Measurements from ENCODE around the gene ZMYM4.
"Not testable (repeated sequence)": the region's sequence is repeated elsewhere in the genome, so short reads cannot be mapped to it uniquely, and the experiment has no call there.

The ZMYM4 gene

GRCh38 chr1:35331618-35332017 is 63.1 kb downstream of the ZMYM4 start:
- not testable (repeated sequence) for DNase-seq

DNA sequence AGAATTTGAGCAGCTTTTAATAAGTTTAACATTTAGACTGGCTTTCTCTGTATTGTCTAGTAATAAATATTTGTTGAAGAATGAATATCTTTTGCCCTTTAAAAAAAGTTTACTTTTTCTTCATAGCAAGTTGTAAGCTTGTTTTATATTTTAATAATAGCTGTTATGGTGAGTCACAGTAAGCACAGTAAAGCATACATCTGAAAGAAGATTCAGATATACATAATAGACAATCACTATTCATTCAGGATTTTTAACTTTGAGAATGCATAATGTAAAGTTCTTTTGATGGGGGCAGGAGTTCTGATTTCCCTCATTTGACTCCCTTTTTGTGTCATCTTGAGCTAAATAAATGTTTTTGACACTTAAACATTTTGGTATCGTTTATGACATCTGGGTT is 66.0 kb downstream of the ZMYM4 start:
- DNase-seq, result no peak

DNA sequence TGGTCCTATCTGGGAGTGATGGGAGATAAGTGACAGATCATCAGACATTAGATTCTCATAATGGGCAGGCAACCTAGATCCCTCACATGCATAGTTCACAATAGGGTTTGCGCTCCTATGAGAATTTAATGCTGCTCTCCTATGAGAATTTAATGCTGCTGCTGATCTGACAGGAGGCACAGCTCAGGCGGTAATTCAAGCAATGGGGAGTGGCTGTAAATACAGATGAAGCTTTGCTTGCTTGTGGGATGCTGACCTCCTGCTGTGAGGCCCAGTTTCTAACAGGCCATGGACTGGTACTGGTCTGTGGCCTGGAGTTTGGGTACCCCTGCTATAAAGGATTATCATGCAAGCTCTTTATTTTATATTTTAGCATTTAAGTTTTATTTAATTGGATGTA is 72.0 kb downstream of the ZMYM4 start:
- DNase-seq, result no peak

- no peak for DNase-seq
Measured at GRCh38 chr1:35345439-35345981, 77.0 kb downstream of the ZMYM4 start.

- no peak for DNase-seq
Measured at GRCh38 chr1:35350872-35351271, 82.4 kb downstream of the ZMYM4 start.

DNA sequence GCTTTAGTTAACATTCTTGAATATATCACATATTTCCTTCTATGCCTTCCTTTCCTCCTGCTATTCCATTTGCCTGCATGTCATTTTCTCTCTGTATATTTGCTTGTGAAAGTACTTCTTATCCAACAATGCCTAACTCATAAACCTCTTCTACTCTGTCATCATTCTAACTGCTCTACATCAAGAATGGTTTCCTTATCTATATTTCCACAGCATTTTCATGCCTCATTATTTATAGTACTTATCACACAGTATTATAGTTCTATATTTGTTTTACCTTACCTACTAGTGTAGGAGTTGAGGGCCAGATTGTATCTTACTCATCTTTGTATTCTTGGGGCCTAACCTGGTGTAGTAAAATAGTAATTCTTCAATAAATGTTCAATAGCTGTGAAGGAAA is 91.5 kb downstream of the ZMYM4 start:
- DNase-seq, result no peak

DNA sequence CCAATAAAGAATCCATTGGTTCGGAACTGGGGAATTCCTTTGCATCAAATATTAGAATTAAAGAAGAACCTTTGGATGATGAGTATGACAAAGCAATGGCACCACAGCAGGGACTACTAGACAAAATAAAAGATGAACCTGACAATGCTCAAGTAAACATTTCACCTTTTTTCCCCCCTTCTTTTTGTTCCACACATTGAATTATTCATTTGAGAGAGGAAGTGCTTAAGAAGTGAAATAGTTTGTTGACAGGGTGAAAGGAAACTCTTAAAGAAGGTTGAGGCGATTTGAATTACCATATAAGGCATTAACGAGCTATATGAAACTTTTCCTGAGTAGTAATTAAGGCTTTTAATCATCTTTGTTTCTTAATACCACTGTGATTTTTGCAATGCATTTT is 93.1 kb downstream of the ZMYM4 start:
- DNase-seq, result no peak

- DNase-seq, result no peak
Measured at GRCh38 chr1:35364741-35365140, 96.2 kb downstream of the ZMYM4 start.

DNA sequence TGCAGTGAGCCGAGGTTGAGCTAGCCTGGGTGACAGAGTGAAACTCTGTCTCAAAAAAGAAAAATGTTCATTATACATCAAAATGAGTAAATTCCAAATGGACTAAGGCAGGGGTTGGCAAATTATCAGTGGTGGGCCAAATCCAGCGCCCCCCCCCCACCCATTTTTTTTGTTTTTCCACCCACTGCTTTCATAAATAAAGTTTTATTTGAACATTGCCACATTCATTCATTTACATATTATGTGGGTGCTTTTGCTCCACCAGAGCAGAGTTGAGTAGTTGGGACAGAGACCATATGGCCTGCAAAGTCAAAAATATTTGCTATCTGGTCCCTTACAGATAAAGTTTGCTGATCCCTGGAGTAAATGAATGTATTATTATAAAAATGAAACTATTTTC is 99.4 kb downstream of the ZMYM4 start:
- no peak for DNase-seq

DNA sequence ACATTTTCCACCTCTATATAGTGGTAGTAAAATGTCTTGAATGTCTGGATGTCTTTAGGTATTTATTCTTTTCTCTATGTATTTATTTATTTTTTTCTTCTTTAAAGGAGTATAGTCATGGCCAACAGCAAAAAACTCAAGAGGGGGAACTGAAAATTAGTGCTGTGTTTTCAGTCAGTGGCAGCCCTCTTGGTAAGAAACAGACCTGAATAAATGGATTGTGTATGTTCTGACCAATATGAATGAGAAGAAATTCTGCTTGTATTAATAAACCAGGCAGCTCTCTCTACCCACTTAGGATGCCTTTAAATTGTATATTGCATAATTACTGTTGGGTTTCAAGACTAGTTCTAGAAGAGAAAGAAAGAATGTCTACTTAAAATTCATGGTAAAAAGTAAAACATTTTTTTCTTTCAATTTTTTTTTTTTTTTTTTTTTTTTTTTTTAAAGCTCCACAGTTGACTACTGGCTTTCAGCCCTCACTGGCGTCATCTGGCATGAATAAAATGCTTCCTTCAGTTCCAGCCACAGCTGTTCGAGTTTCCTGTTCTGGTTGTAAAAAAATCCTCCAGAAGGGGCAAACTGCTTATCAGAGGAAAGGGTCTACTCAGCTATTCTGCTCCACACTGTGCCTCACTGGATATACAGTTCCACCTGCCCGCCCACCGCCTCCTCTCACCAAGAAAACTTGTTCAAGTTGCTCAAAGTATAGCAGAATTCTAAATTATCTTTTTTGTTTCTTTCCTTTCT is 101.6 kb downstream of the ZMYM4 start:
- peak; percentile 68 for DNase-seq

DNA sequence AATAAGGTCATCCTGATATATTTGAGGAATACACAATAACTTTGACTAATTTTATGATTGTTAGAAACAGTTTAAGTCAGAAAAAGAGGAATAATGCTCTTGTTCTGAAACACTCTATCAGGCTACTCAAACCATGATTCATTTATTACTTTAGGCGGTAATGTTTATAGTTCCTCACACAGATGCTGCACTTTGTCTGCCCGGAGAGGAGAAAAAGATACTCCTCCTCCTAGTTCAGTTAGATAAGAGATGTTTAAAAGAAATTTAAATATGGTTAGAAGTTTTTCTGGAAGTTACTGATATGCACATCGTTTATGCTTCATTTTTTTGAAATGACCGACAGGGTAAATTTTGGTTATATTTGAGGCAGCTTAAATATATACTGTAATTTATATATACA is 103.0 kb downstream of the ZMYM4 start:
- DNase-seq, result no peak

GRCh38 chr1:35377555-35377954 is 109.0 kb downstream of the ZMYM4 start:
- DNase-seq, result peak; percentile 66

DNA sequence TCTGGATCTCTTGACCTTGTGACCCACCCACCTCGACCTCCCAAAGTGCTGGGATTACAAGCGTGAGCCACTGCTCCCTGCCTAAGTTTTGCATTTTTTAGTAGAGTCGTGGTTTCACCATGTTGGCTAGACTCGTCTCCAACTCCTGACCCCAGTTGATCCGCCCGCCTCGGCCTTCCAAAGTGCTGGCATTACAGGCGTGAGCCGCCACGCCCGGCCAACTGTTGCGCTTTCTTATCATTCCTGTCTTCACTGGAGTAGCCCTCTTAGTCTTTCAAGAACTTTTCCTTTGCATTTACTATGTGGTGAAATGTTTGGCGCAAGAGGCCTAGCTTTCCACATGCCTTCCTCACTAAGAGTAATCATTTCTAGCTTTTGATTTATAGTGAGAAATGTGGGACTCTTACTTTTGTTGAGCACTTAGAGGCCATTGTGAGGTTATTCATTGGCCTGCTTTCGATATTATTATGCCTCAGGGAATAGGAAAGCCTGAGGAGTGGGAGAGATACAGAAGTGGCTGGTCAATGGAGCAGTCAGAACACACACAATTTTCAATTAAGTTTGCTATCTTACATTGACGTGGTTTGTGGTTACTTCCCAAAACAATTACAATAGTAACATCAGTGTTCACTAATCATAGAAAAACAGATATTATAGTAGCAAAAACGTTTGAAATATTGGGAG is 111.0 kb downstream of the ZMYM4 start:
- DNase-seq, result no peak

GRCh38 chr1:35380111-35380510 is 111.6 kb downstream of the ZMYM4 start:
- DNase-seq, result not testable (repeated sequence)

GRCh38 chr1:35382107-35382506 is 113.6 kb downstream of the ZMYM4 start:
- DNase-seq, result no peak

DNA sequence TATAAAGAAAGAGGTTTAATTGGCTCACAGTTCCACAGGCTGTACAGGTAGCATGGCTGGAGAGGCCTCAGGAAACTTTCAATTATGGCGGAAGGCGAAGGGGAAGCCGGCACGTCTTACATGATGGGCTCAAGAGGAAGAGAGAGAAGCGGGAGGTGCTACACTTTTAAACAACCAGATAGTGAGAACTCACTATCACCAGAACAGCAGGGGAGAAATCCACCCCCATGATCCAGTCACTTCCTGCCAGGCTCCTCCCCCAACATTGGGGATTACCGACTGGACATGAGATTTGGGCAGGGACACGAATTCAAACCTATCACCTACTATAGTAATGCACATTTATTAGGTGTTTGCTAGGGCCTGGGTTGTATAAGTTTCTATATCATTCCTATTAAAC is 117.8 kb downstream of the ZMYM4 start:
- no peak for DNase-seq

DNA sequence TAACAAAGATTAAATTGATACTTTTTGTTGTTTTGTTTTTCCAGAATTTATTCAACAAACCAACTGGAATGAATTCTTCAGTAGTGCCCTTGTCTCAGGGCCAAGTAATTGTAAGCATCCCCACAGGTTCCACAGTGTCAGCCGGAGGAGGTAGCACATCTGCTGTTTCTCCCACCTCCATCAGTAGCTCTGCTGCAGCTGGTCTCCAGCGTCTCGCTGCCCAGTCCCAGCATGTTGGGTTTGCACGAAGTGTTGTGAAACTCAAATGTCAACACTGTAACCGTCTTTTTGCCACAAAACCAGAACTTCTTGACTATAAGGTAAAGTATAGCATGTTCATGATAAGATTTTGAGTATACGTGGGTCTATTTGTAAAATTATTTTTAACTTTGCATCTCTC is 118.5 kb downstream of the ZMYM4 start:
- DNase-seq, result no peak

DNA sequence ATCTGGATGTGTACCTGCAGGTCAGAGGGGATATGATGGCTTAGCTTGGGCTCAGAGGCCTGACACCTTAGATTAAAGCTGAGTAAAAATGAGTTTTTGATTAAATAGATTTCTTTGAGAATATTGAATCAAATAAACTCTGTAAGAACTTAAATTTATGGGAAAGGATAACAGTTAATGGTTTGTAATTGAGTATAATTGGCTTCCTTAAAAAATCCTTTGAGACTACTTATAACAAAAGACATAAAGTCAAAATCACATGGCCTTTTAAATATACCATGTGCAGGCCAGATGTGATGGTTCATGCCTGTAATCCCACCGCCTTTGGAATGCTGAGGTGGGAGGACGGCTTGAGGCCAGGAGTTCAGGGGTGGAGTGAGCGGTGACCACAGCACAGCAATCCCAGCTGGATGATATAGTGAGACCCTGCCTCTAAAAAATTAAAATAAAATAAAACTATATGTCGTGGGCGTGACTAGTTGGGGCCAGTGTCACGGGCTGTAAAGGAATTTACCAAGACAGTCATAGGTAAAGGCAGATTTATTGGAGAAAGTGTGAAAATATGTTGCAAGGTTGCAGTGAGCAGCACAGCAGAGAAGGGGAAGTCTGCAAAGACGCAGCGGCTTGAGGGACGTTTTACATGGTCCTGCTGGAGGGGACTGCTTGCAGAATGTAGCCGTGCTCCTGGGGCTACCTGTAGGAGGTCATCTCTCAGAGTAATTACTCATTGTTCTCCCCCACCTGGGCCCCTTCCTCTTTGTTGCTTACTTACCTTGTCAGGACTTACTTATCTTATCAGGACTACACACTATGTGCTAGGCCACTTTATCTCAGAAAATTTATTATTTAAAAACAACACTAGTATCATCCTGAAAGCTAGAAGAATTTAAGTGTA is 122.3 kb downstream of the ZMYM4 start:
- no peak for DNase-seq

DNA sequence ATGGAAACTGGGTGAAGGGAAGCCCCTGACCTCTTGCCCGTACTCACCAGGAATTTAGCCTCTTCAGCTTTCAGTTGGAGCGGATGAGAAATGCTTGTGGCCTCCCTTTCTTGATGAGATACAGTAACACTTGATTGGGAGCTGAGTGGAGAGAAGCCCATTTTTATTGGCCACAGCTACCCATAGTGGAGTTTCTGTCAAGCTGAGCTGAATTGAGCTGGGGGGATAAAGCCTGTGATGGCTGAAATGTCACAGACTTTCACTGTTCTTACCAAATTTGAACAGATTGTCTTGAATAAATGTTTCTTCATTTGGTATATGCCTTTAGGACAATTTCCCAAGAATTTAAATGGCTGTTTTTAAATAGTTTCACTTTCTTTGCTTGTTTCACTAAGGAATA is 125.9 kb downstream of the ZMYM4 start:
- no peak for DNase-seq

DNA sequence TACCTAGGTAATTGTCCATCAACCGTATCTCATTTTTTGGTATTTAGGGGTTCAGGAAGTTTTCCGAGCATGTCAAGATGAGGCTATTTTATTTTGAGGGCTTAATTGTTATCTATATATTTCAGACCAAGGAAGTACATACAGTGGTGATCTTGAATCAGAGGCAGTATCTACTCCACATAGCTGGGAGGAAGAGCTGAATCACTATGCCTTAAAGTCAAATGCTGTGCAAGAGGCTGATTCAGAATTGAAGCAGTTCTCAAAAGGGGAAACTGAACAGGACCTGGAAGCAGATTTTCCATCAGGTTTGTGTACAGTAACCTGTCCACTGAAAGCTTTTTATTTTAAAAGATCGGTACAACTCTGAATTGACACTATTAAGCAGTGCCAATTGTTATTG is 130.2 kb downstream of the ZMYM4 start:
- DNase-seq, result no peak

- DNase-seq, result no peak
Measured at GRCh38 chr1:35401049-35401448, 132.5 kb downstream of the ZMYM4 start.

GRCh38 chr1:35406103-35406502 is 137.6 kb downstream of the ZMYM4 start:
- DNase-seq, result no peak

DNA sequence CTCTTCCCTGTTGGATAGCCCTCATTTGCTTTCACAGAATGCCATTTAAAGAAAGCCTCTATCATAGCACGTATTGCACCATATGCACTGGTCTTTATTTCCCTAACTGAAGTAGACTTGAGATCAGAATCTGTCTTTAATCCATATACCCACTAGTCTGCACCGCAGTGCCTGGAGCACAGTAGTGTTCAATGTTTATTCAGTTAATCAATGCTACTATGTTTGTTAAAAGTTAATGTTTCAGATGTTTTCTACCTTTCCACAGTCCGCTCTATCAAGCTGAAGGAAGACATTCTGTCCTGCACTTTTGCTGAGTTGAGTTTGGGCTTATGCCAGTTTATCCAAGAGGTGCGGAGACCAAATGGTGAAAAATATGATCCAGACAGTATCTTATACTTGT is 139.2 kb downstream of the ZMYM4 start:
- DNase-seq, result no peak
